K562 (cell line): ENCODE data around the gene HEMGN. TPM values are rescaled to one million over a fixed set of nuclear protein-coding genes. Genes with fewer than 3 reads are reported as not detected.
A peak's percentile ranks its signal among the peaks of the same experiment; 100 is the strongest.

Experiments
- DACH1 ChIP-seq: fragments of 450-650 bp; IDR thresholded peaks from 2 replicates; pipeline ENCODE4 v1.6.1; 2018; ENCODE audit not compliant: partially characterized antibody
- GABPB1 ChIP-seq: sonication (generic); formaldehyde crosslinking; IDR thresholded peaks from 2 replicates; pipeline ENCODE4 v1.8.0; 2022; ENCODE audit warnings: mild to moderate bottlenecking, missing genetic modification reagents
- ILK ChIP-seq: fragments of 450-650 bp; IDR thresholded peaks from 2 replicates; pipeline ENCODE4 v1.6.1; 2016; ENCODE audit warnings: missing genetic modification characterization, low read depth, mild to moderate bottlenecking, missing compliant biosample characterization, moderate library complexity, borderline replicate concordance
- KLF1 ChIP-seq: fragments of 450-650 bp; IDR thresholded peaks from 2 replicates; pipeline ENCODE4 v1.6.1; 2016; ENCODE audit warnings: missing genetic modification characterization, missing compliant biosample characterization
- MEF2D ChIP-seq: conservative IDR thresholded peaks from 2 replicates; pipeline ENCODE4 v1.6.1; 2016; ENCODE audit warnings: low read depth, missing genetic modification characterization, missing compliant biosample characterization
- MIER1 ChIP-seq: fragments of 450-650 bp; IDR thresholded peaks from 2 replicates; pipeline ENCODE4 v1.6.1; 2016; ENCODE audit warnings: antibody characterized with exemption, mild to moderate bottlenecking, low read depth
- STAT5A ChIP-seq: IDR thresholded peaks from 2 replicates; pipeline ENCODE4 v1.6.1; 2012; ENCODE audit warnings: low read length, inconsistent platforms, borderline replicate concordance
- ZFP1 ChIP-seq: fragments of 450-650 bp; formaldehyde crosslinking; IDR thresholded peaks from 2 replicates; pipeline ENCODE4 v1.4.0; 2020; ENCODE audit warnings: mild to moderate bottlenecking, mixed read lengths
- ZFP36 ChIP-seq: fragments of 150-350 bp; IDR thresholded peaks from 2 replicates; pipeline ENCODE4 v1.6.1; 2018; ENCODE audit warnings: low read length, low read depth; ENCODE audit not compliant: partially characterized antibody
- ZNF23 ChIP-seq: fragments of 250-450 bp; sonication (Bioruptor Pico); IDR thresholded peaks from 2 replicates; pipeline ENCODE4 v1.4.0; 2020; ENCODE audit warnings: mild to moderate bottlenecking
- ZNF384 ChIP-seq: IDR thresholded peaks from 2 replicates; pipeline ENCODE4 v1.6.1; 2012; ENCODE audit warnings: low read depth, low read length, improper control_type of control experiment
- ZZZ3 ChIP-seq: fragments of 450-650 bp; IDR thresholded peaks from 2 replicates; pipeline ENCODE4 v1.6.1; 2016; ENCODE audit warnings: antibody characterized with exemption, mild to moderate bottlenecking, moderate library complexity
- polyA plus RNA-seq, 8 experiments: library from polyadenylated mRNA; depleted of rRNA in 4 of 8; stranded (reverse) in 5 of 8; unstranded in 3 of 8; fragments of >200 nt; fragmentation: Nextera tagmentation in 2 of 8; fragmentation: Illumina TruSeq in 1 of 8; extraction: Ambion mirVana in 2 of 8; extraction: Trizol in 1 of 8; gene quantifications; 2 replicates each; pipeline versions ENCODE4 v1.2.1 to v1.2.3, GENCODE V29; 2011 to 2014; ENCODE audit warnings: inconsistent platforms in 1 of 8, missing spikeins in 1 of 8
- total RNA-seq, 7 experiments: library from RNA; depleted of rRNA in 6 of 7; stranded (reverse); fragments of >200 nt in 6 of 7; fragmentation: Illumina TruSeq in 2 of 7; extraction: Trizol in 2 of 7; gene quantifications; 2 replicates each; pipeline versions ENCODE4 v1.2.1 to v1.2.3, GENCODE V29; 2011 to 2021; ENCODE audit warnings: low replicate concordance in 1 of 7
- TF ChIP-seq, protein P1 (sequence below), 2 experiments: fragments of 450-650 bp; IDR thresholded peaks; 2 replicates each; pipeline ENCODE4 v1.6.1; 2016; ENCODE audit warnings: mild to moderate bottlenecking in 2 of 2, borderline replicate concordance in 1 of 2, low read depth in 1 of 2, moderate library complexity in 1 of 2
- TF ChIP-seq, protein P2 (sequence below), 3 experiments: IDR thresholded peaks in 2 of 3; conservative IDR thresholded peaks in 1 of 3; 2 replicates each; pipeline ENCODE4 v1.5.1; 2011 to 2012; ENCODE audit warnings: low read length in 3 of 3, mild to moderate bottlenecking in 3 of 3, control low read depth in 2 of 3, improper control_type of control experiment in 1 of 3, inconsistent platforms in 1 of 3, low read depth in 1 of 3, mixed read lengths in 1 of 3, moderate library complexity in 1 of 3; ENCODE audit not compliant: insufficient read depth in 2 of 3
- TF ChIP-seq, protein P3 (sequence below): IDR thresholded peaks from 3 replicates; pipeline ENCODE4 v1.6.1; 2011; ENCODE audit warnings: borderline replicate concordance, mild to moderate bottlenecking; ENCODE audit not compliant: insufficient read length, insufficient read depth

Gene HEMGN
- total and polyA plus RNA-seq, 9 of the 15 experiments (the other 6 are each of a cell fraction or from before 2014, with no cell fraction given): 56.3 to 258 (median 137) TPM

DNA sequence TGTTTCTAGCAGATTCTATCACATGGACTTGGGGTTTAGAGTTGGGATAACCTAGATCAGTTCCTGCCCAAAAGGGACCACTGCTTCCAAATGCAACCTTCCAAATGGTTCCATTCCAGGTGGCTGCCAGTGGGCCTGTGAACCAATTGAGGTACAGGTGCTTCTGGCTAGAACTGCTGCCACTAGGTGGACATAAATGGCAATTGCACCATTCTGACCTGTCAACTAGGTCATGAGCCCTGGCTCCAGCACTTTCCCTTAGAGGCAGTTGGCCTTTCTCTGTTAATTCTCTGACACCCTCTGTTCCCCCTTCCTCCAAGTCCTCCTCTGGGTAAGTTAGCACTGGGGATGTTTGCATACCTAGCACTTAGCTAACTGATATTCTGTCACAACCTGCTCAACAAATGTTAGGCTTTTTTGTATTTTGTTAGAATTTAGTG is 16.6 kb upstream of the HEMGN start (continued):
- TF ChIP-seq, protein P1, sequence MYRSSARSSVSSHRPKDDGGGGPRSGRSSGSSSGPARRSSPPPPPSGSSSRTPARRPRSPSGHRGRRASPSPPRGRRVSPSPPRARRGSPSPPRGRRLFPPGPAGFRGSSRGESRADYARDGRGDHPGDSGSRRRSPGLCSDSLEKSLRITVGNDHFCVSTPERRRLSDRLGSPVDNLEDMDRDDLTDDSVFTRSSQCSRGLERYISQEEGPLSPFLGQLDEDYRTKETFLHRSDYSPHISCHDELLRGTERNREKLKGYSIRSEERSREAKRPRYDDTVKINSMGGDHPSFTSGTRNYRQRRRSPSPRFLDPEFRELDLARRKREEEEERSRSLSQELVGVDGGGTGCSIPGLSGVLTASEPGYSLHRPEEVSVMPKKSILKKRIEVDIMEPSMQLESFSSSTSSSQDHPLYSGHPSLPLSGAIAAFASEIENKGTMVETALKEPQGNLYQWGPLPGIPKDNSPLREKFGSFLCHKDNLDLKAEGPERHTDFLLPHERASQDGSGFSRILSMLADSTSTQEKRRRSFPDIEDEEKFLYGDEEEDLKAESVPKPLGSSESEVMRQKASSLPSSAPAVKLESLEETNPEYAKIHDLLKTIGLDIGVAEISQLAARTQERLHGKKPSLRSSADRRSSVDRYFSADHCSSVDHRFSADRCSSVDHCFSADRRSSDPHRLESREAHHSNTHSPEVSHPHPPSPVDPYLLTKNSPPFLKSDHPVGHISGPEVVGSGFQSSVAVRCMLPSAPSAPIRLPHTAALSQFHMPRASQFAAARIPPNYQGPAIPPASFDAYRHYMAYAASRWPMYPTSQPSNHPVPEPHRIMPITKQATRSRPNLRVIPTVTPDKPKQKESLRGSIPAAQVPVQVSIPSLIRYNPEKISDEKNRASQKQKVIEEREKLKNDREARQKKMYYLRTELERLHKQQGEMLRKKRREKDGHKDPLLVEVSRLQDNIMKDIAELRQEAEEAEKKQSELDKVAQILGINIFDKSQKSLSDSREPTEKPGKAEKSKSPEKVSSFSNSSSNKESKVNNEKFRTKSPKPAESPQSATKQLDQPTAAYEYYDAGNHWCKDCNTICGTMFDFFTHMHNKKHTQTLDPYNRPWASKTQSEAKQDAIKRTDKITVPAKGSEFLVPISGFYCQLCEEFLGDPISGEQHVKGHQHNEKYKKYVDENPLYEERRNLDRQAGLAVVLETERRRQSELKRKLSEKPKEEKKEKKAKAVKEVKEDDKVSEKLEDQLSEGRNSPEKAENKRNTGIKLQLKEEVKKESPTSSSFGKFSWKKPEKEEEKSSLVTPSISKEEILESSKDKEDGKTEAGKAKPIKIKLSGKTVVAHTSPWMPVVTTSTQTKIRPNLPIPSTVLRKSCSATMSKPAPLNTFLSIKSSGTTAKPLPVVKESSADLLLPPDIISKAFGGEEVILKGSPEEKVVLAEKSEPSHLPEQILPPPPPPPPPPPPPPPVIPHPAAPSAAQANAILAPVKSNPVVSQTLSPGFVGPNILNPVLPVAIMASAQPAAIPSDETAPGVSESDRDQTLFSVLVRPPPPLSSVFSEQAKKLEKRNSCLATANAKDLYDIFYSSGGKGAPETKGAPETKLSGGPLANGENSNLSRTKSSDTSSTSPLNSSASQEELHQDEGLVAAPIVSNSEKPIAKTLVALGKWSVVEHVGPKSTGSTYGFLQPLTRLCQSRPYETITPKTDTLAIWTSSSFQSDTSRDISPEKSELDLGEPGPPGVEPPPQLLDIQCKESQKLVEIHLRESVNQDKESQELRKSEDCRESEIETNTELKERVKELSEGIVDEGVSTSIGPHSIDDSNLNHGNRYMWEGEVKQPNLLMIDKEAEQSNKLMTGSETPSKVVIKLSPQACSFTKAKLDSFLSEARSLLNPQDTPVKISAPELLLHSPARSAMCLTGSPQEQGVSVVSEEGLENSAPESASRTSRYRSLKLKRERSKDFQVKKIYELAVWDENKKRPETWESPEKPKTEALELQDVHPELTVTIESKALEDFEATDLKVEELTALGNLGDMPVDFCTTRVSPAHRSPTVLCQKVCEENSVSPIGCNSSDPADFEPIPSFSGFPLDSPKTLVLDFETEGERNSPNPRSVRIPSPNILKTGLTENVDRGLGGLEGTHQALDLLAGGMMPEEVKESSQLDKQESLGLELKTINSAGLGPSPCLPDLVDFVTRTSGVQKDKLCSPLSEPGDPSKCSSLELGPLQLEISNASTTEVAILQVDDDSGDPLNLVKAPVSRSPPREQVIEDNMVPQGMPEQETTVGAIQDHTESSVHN (IDR thresholded peaks at IDR 0.05; ENCODE audit: borderline replicate concordance in 1 of 2, low read depth in 1 of 2): no peak
- TF ChIP-seq, protein P2, sequence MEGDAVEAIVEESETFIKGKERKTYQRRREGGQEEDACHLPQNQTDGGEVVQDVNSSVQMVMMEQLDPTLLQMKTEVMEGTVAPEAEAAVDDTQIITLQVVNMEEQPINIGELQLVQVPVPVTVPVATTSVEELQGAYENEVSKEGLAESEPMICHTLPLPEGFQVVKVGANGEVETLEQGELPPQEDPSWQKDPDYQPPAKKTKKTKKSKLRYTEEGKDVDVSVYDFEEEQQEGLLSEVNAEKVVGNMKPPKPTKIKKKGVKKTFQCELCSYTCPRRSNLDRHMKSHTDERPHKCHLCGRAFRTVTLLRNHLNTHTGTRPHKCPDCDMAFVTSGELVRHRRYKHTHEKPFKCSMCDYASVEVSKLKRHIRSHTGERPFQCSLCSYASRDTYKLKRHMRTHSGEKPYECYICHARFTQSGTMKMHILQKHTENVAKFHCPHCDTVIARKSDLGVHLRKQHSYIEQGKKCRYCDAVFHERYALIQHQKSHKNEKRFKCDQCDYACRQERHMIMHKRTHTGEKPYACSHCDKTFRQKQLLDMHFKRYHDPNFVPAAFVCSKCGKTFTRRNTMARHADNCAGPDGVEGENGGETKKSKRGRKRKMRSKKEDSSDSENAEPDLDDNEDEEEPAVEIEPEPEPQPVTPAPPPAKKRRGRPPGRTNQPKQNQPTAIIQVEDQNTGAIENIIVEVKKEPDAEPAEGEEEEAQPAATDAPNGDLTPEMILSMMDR (IDR thresholded peaks at IDR 0.05 in 2 of 3, conservative IDR thresholded peaks at IDR 0.05 in 1 of 3; ENCODE audit: insufficient read depth in 2 of 3, low read depth in 1 of 3, low read length in 3 of 3): peak; percentile 88 to 92 (median 88)
- TF ChIP-seq STAT5A (no peak), ZNF384 (no peak), ZNF23 (CRISPR knock-in tag) (no peak), ZFP1 (CRISPR knock-in tag) (no peak), DACH1 (no peak), ZZZ3 (no peak), GABPB1 (CRISPR knock-in tag) (no peak), ILK (no peak), ZFP36 (no peak), MEF2D (tag) (no peak), MIER1 (no peak), KLF1 (tag) (no peak)
- TF ChIP-seq, protein P3, sequence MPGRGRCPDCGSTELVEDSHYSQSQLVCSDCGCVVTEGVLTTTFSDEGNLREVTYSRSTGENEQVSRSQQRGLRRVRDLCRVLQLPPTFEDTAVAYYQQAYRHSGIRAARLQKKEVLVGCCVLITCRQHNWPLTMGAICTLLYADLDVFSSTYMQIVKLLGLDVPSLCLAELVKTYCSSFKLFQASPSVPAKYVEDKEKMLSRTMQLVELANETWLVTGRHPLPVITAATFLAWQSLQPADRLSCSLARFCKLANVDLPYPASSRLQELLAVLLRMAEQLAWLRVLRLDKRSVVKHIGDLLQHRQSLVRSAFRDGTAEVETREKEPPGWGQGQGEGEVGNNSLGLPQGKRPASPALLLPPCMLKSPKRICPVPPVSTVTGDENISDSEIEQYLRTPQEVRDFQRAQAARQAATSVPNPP: no peak
